ENCODE data around the gene PLCD3.

Gene PLCD3

DNA sequence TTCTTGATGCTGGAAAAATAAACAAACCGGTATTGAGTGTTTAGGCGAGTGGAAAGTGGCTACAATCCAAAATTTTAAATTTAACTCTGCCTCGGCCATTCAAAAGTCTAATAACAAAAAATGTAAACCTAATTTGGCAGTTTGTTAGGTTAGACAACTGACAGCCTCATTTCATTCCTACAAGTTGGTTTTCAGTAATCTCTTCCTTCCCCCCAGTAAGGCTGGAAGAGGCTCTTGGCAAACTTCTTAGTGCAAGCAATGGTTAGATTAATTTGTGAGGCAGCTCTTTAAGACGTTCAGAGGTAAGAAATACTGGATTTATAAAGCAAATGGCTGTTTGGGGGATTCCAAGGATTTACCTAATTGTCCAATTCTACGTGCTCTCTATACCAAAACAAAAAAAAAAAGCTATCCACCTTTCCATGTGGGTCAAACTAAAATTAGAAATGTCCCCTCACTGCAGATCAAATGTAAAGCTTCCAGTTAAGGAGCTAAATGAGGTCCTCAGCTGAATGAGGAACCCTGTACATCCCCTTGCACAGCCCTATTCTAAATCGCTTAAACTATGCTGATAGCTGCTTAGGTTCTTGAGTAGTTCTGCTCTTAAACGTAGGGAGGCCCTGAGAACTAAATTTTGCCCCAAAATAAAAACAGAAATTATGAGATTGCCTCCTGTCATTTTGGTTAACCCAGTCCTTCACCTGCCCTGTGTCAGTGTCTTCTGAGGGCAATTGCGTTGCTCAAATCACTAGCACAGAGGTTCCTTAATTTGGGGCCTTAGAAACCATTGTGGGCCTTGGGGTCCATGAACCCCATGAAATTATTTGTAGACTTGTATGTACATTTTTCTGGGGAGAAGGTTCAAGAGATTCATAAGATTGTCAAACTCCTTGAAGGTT, 18.8 kb upstream of the PLCD3 start:
- TF ChIP-seq, protein P1, sequence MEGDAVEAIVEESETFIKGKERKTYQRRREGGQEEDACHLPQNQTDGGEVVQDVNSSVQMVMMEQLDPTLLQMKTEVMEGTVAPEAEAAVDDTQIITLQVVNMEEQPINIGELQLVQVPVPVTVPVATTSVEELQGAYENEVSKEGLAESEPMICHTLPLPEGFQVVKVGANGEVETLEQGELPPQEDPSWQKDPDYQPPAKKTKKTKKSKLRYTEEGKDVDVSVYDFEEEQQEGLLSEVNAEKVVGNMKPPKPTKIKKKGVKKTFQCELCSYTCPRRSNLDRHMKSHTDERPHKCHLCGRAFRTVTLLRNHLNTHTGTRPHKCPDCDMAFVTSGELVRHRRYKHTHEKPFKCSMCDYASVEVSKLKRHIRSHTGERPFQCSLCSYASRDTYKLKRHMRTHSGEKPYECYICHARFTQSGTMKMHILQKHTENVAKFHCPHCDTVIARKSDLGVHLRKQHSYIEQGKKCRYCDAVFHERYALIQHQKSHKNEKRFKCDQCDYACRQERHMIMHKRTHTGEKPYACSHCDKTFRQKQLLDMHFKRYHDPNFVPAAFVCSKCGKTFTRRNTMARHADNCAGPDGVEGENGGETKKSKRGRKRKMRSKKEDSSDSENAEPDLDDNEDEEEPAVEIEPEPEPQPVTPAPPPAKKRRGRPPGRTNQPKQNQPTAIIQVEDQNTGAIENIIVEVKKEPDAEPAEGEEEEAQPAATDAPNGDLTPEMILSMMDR (conservative IDR thresholded peaks at IDR 0.05; ENCODE audit: low read depth, low read length) = no peak
- peaks cover 46% of the 10 kb centered on the region for H3K4me1 ChIP-seq (ENCODE audit: low read depth, poor library complexity, severe bottlenecking)
- peak overlapping the region; percentile 58; the same call in 1 of the 2 replicates for H3K9ac ChIP-seq
- H3K4me2 ChIP-seq = peak overlapping the region; percentile 93
- no peaks in the 10 kb centered on the region for H3K27me3 ChIP-seq (ENCODE audit: insufficient read depth, low read depth)
- H3K27ac ChIP-seq = peak overlapping the region; percentile 90; the same call in 1 of the 2 replicates
- no peaks in the 10 kb centered on the region for H4K20me1 ChIP-seq (ENCODE audit: insufficient read depth)
- no peak overlapping the region for H2AFZ ChIP-seq (ENCODE audit: low read depth)
- peaks cover 19% of the 10 kb centered on the region; the same call in 1 of the 2 replicates for H3K79me2 ChIP-seq (ENCODE audit: insufficient read depth, low read depth)
- H3K4me3 ChIP-seq (IDR thresholded peaks at IDR 0.05; ENCODE audit: insufficient read depth, low read depth, low read length) = no peak overlapping the region
- H3K36me3 ChIP-seq (ENCODE audit: insufficient read depth) = no peaks in the 10 kb centered on the region

DNA sequence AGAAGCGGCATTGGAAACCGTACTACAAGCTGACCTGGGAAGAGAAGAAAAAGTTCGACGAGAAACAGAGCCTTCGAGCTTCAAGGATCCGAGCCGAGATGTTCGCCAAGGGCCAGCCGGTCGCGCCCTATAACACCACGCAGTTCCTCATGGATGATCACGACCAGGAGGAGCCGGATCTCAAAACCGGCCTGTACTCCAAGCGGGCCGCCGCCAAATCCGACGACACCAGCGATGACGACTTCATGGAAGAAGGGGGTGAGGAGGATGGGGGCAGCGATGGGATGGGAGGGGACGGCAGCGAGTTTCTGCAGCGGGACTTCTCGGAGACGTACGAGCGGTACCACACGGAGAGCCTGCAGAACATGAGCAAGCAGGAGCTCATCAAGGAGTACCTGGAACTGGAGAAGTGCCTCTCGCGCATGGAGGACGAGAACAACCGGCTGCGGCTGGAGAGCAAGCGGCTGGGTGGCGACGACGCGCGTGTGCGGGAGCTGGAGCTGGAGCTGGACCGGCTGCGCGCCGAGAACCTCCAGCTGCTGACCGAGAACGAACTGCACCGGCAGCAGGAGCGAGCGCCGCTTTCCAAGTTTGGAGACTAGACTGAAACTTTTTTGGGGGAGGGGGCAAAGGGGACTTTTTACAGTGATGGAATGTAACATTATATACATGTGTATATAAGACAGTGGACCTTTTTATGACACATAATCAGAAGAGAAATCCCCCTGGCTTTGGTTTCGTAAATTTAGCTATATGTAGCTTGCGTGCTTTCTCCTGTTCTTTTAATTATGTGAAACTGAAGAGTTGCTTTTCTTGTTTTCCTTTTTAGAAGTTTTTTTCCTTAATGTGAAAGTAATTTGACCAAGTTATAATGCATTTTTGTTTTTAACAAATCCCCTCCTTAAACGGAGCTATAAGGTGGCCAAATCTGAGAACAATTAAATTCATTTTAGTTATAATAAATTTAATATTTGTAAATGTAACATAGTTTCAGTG, 17.7 kb upstream of the PLCD3 start:
- Histone ChIP-seq H3K4me1 (ENCODE audit: low read depth, poor library complexity, severe bottlenecking) (peaks cover 41% of the 10 kb centered on the region), H3K27ac (peak overlapping the region; percentile 90), H4K20me1 (ENCODE audit: insufficient read depth) (no peaks in the 10 kb centered on the region), H3K36me3 (ENCODE audit: insufficient read depth) (no peaks in the 10 kb centered on the region), H3K79me2 (ENCODE audit: insufficient read depth, low read depth) (peaks cover 19% of the 10 kb centered on the region; the same call in 1 of the 2 replicates), H3K27me3 (ENCODE audit: insufficient read depth, low read depth) (no peaks in the 10 kb centered on the region), H2AFZ (ENCODE audit: low read depth) (peak overlapping the region; percentile 11; the same call in 1 of the 2 replicates), H3K9ac (peak overlapping the region; percentile 58; the same call in 1 of the 2 replicates), H3K4me3 (IDR thresholded peaks at IDR 0.05; ENCODE audit: insufficient read depth, low read depth, low read length) (peak overlapping the region; percentile 46), H3K4me2 (peak overlapping the region; percentile 93)
- TF ChIP-seq, protein P1 (conservative IDR thresholded peaks at IDR 0.05; ENCODE audit: low read depth, low read length) = no peak

DNA sequence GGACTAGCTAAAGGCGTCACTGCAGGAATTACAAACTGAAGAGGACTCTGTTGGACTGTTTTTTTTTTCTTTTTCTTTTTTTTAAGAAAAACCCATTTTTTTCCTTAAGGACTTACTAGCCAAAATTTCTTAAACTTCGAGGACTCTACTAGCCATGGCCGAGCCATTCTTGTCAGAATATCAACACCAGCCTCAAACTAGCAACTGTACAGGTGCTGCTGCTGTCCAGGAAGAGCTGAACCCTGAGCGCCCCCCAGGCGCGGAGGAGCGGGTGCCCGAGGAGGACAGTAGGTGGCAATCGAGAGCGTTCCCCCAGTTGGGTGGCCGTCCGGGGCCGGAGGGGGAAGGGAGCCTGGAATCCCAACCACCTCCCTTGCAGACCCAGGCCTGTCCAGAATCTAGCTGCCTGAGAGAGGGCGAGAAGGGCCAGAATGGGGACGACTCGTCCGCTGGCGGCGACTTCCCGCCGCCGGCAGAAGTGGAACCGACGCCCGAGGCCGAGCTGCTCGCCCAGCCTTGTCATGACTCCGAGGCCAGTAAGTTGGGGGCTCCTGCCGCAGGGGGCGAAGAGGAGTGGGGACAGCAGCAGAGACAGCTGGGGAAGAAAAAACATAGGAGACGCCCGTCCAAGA, 16.8 kb upstream of the PLCD3 start:
- H3K9ac ChIP-seq = peak overlapping the region; percentile 58
- H3K79me2 ChIP-seq (ENCODE audit: insufficient read depth, low read depth) = peaks cover 19% of the 10 kb centered on the region; the same call in 1 of the 2 replicates
- H2AFZ ChIP-seq (ENCODE audit: low read depth) = no peak overlapping the region; the same call in 1 of the 2 replicates
- TF ChIP-seq, protein P1 (conservative IDR thresholded peaks at IDR 0.05; ENCODE audit: low read depth, low read length) = peak; percentile 87
- H4K20me1 ChIP-seq (ENCODE audit: insufficient read depth) = no peaks in the 10 kb centered on the region
- H3K36me3 ChIP-seq (ENCODE audit: insufficient read depth) = no peaks in the 10 kb centered on the region
- H3K4me3 ChIP-seq (IDR thresholded peaks at IDR 0.05; ENCODE audit: insufficient read depth, low read depth, low read length) = peak overlapping the region; percentile 46
- peak overlapping the region; percentile 90 for H3K27ac ChIP-seq
- peaks cover 39% of the 10 kb centered on the region for H3K4me1 ChIP-seq (ENCODE audit: low read depth, poor library complexity, severe bottlenecking)
- H3K27me3 ChIP-seq (ENCODE audit: insufficient read depth, low read depth) = no peaks in the 10 kb centered on the region
- H3K4me2 ChIP-seq = peak overlapping the region; percentile 93
